IPS-18a (cell line): Measurements from ENCODE around the gene RNF207.

ENCODE experiments used
- H3K27ac ChIP-seq: one replicate; pipeline ENCODE4 v1.5.1; 2013; ENCODE audit warnings: low read length
- H3K27me3 ChIP-seq: one replicate; pipeline ENCODE4 v1.6.1; 2013; ENCODE audit warnings: mild to moderate bottlenecking, low read length; ENCODE audit not compliant: control insufficient read depth, insufficient read depth
- H3K36me3 ChIP-seq: one replicate; pipeline ENCODE4 v1.6.1; 2013; ENCODE audit warnings: low read depth, low read length; ENCODE audit not compliant: control insufficient read depth
- H3K4me1 ChIP-seq: one replicate; pipeline ENCODE4 v1.6.1; 2013; ENCODE audit warnings: low read depth, low read length; ENCODE audit not compliant: control insufficient read depth
- H3K4me3 ChIP-seq: one replicate; pipeline ENCODE4 v1.5.1; 2013; ENCODE audit warnings: low read length
- H3K9ac ChIP-seq: one replicate; pipeline ENCODE4 v1.6.1; 2013; ENCODE audit warnings: mild to moderate bottlenecking, low read length, moderate library complexity
- H3K9me3 ChIP-seq: one replicate; pipeline ENCODE4 v1.6.1; 2013; ENCODE audit warnings: low read depth, low read length; ENCODE audit not compliant: control insufficient read depth

Gene RNF207

GRCh38 chr1:6222636-6223035, 16.7 kb downstream of the RNF207 start:
- H3K9me3 ChIP-seq: no peaks in the 10 kb centered on the region
- peaks cover 56% of the 10 kb centered on the region for H3K36me3 ChIP-seq
- H3K27me3 ChIP-seq: no peaks in the 10 kb centered on the region
- H3K4me3 ChIP-seq: no peak overlapping the region
- H3K4me1 ChIP-seq: no peaks in the 10 kb centered on the region
- no peak overlapping the region for H3K9ac ChIP-seq
- H3K27ac ChIP-seq: no peak overlapping the region

- Histone ChIP-seq H3K9ac (no peak overlapping the region), H3K27ac (no peak overlapping the region), H3K36me3 (peaks cover 59% of the 10 kb centered on the region), H3K4me1 (no peaks in the 10 kb centered on the region), H3K27me3 (no peaks in the 10 kb centered on the region), H3K4me3 (no peak overlapping the region), H3K9me3 (no peaks in the 10 kb centered on the region)
Measured at GRCh38 chr1:6223617-6224016, 17.7 kb downstream of the RNF207 start.

GRCh38 chr1:6224718-6225117, 18.8 kb downstream of the RNF207 start:
- Histone ChIP-seq H3K27ac (no peak overlapping the region), H3K9me3 (no peaks in the 10 kb centered on the region), H3K36me3 (peaks cover 62% of the 10 kb centered on the region), H3K4me3 (no peak overlapping the region), H3K4me1 (no peaks in the 10 kb centered on the region), H3K27me3 (no peaks in the 10 kb centered on the region), H3K9ac (no peak overlapping the region)

GRCh38 chr1:6225651-6226050, 19.7 kb downstream of the RNF207 start:
- H3K36me3 ChIP-seq: peaks cover 69% of the 10 kb centered on the region
- no peak overlapping the region for H3K27ac ChIP-seq
- no peak overlapping the region for H3K9ac ChIP-seq
- H3K9me3 ChIP-seq: no peaks in the 10 kb centered on the region
- no peaks in the 10 kb centered on the region for H3K27me3 ChIP-seq
- no peak overlapping the region for H3K4me3 ChIP-seq
- no peaks in the 10 kb centered on the region for H3K4me1 ChIP-seq

GRCh38 chr1:6233376-6233775, 27.5 kb downstream of the RNF207 start:
- peaks cover 39% of the 10 kb centered on the region for H3K36me3 ChIP-seq
- H3K27ac ChIP-seq: no peak overlapping the region
- peaks cover 9% of the 10 kb centered on the region for H3K4me1 ChIP-seq
- no peaks in the 10 kb centered on the region for H3K27me3 ChIP-seq
- no peak overlapping the region for H3K9ac ChIP-seq
- no peaks in the 10 kb centered on the region for H3K9me3 ChIP-seq
- no peak overlapping the region for H3K4me3 ChIP-seq

GRCh38 chr1:6234502-6235295, 28.8 kb downstream of the RNF207 start:
- Histone ChIP-seq H3K9ac (peak overlapping the region; percentile 76), H3K4me3 (peak overlapping the region; percentile 94), H3K27ac (no peak overlapping the region), H3K27me3 (no peaks in the 10 kb centered on the region), H3K36me3 (peaks cover 36% of the 10 kb centered on the region), H3K4me1 (peaks cover 20% of the 10 kb centered on the region), H3K9me3 (no peaks in the 10 kb centered on the region)

GRCh38 chr1:6235296-6235677, 29.4 kb downstream of the RNF207 start:
- Histone ChIP-seq H3K9me3 (no peaks in the 10 kb centered on the region), H3K4me3 (peak overlapping the region; percentile 94), H3K27me3 (no peaks in the 10 kb centered on the region), H3K27ac (no peak overlapping the region), H3K9ac (peak overlapping the region; percentile 76), H3K36me3 (peaks cover 30% of the 10 kb centered on the region), H3K4me1 (peaks cover 26% of the 10 kb centered on the region)

- no peaks in the 10 kb centered on the region for H3K9me3 ChIP-seq
- peaks cover 38% of the 10 kb centered on the region for H3K4me1 ChIP-seq
- no peaks in the 10 kb centered on the region for H3K27me3 ChIP-seq
- peaks cover 16% of the 10 kb centered on the region for H3K36me3 ChIP-seq
- no peak overlapping the region for H3K27ac ChIP-seq
- H3K4me3 ChIP-seq: no peak overlapping the region
- H3K9ac ChIP-seq: no peak overlapping the region
Measured at GRCh38 chr1:6237093-6237492, 31.2 kb downstream of the RNF207 start.

- peak overlapping the region; percentile 94 for H3K27ac ChIP-seq
- H3K9ac ChIP-seq: peak overlapping the region; percentile 76
- peaks cover 50% of the 10 kb centered on the region for H3K4me1 ChIP-seq
- peaks cover 10% of the 10 kb centered on the region for H3K27me3 ChIP-seq
- no peaks in the 10 kb centered on the region for H3K36me3 ChIP-seq
- H3K4me3 ChIP-seq: peak overlapping the region; percentile 48
- H3K9me3 ChIP-seq: no peaks in the 10 kb centered on the region
Measured at GRCh38 chr1:6239213-6239752, 33.4 kb downstream of the RNF207 start.

- no peaks in the 10 kb centered on the region for H3K36me3 ChIP-seq
- H3K9ac ChIP-seq: peak overlapping the region; percentile 76
- no peaks in the 10 kb centered on the region for H3K9me3 ChIP-seq
- H3K4me3 ChIP-seq: peak overlapping the region; percentile 48
- peaks cover 43% of the 10 kb centered on the region for H3K4me1 ChIP-seq
- peak overlapping the region; percentile 94 for H3K27ac ChIP-seq
- H3K27me3 ChIP-seq: peaks cover 10% of the 10 kb centered on the region
Measured at GRCh38 chr1:6239950-6240768, 34.2 kb downstream of the RNF207 start.

- peaks cover 10% of the 10 kb centered on the region for H3K27me3 ChIP-seq
- peak overlapping the region; percentile 76 for H3K9ac ChIP-seq
Measured at GRCh38 chr1:6241107-6241886, 35.4 kb downstream of the RNF207 start.

More at GRCh38 chr1:6241107-6241886, 35.4 kb downstream of the RNF207 start:
- Histone ChIP-seq H3K4me3 (peak overlapping the region; percentile 86), H3K36me3 (no peaks in the 10 kb centered on the region), H3K9me3 (no peaks in the 10 kb centered on the region), H3K4me1 (peaks cover 46% of the 10 kb centered on the region), H3K27ac (no peak overlapping the region)
